A549 (cell line): ENCODE data around the gene CTNND2. TPM values are rescaled to one million over a fixed set of nuclear protein-coding genes. Genes with fewer than 3 reads are reported as not detected.
"Not testable (repeated sequence)": the region's sequence is repeated elsewhere in the genome, so short reads cannot be mapped to it uniquely, and the experiment has no call there.

ENCODE experiments used
- ATAC-seq, 2 experiments: fragments of 200-7000 bp in 1 of 2; fragments of >200 bp in 1 of 2; cut with Nextera tagmentation in 1 of 2; cut with Tn5 transposase in 1 of 2; 3 replicates each; pipeline versions ENCODE4 v1.8.0 to v1.9.1; 2018 to 2020; ENCODE audit warnings: mild to moderate bottlenecking in 1 of 2, moderate library complexity in 1 of 2
- CTCF ChIA-PET: fragments of 300-600 bp; sonication (Branson Sonifier 250); formaldehyde crosslinking; extraction: SDS; loops from one replicate; lab custom pipeline; 2021; ENCODE audit warnings: antibody characterized with exemption, inconsistent platforms; lab: Yijun Ruan, JAX
- POLR2A ChIA-PET: fragments of 350-600 bp; formaldehyde crosslinking; extraction: SDS; loops from one replicate; lab custom pipeline; 2021; ENCODE audit warnings: antibody characterized with exemption, inconsistent platforms; lab: Yijun Ruan, JAX
- DNase-seq, 2 experiments: peaks; one replicate each; pipeline versions ENCODE4 v3.0.0 to v3.0.0-alpha.2; 2011 to 2016; ENCODE audit warnings: low read depth in 1 of 2, low spot score in 1 of 2
- FAIRE-seq: peaks from 2 replicates; lab custom pipeline; 2011; peaks lifted over from hg19 to GRCh38; lab: Jason Lieb, UNC
- H3K27ac ChIP-seq, 2 experiments: fragments of >200 bp; sonication (Bioruptor Twin); formaldehyde crosslinking; 3 replicates each; pipeline ENCODE4 v1.5.1; 2016 to 2017
- H3K4me1 ChIP-seq: fragments of >200 bp; sonication (Bioruptor Twin); formaldehyde crosslinking; 3 replicates; pipeline ENCODE4 v1.6.1; 2016
- H3K4me2 ChIP-seq: fragments of >200 bp; sonication (Bioruptor Twin); formaldehyde crosslinking; 3 replicates; pipeline ENCODE4 v1.6.1; 2016
- H3K4me3 ChIP-seq: fragments of >200 bp; sonication (Bioruptor Twin); formaldehyde crosslinking; 3 replicates; pipeline ENCODE4 v1.5.1; 2016
- H3K9me3 ChIP-seq: fragments of >200 bp; sonication (Bioruptor Twin); formaldehyde crosslinking; 3 replicates; pipeline ENCODE4 v1.6.1; 2016
- BCL3 ChIP-seq: fragments of >200 bp; sonication (Bioruptor Twin); formaldehyde crosslinking; IDR thresholded peaks from 3 replicates; pipeline ENCODE4 v1.6.1; 2016
- BHLHE40 ChIP-seq: IDR thresholded peaks from 2 replicates; pipeline ENCODE4 v1.6.1; 2012; ENCODE audit warnings: low read depth, low read length, inconsistent platforms
- CBX2 ChIP-seq: fragments of 200-600 bp; sonication (generic); IDR thresholded peaks from 2 replicates; pipeline ENCODE4 v1.6.1; 2016; ENCODE audit warnings: low read depth, mild to moderate bottlenecking, borderline replicate concordance
- CEBPB ChIP-seq, 2 experiments: fragments of >200 bp in 1 of 2; sonication (Bioruptor Twin) in 1 of 2; formaldehyde crosslinking in 1 of 2; IDR thresholded peaks; 2 replicates each; pipeline ENCODE4 v1.6.1; 2012 to 2016
- ELK1 ChIP-seq: fragments of 150-350 bp; IDR thresholded peaks from 2 replicates; pipeline ENCODE4 v1.6.1; 2014; ENCODE audit warnings: low read depth, mild to moderate bottlenecking, low read length
- ESRRA ChIP-seq: fragments of 150-350 bp; IDR thresholded peaks from 2 replicates; pipeline ENCODE4 v1.6.1; 2014; ENCODE audit warnings: mild to moderate bottlenecking, low read length, borderline replicate concordance
- FOSB ChIP-seq: fragments of 250-450 bp; sonication (Bioruptor Pico); IDR thresholded peaks from 2 replicates; pipeline ENCODE4 v1.5.0; 2020; ENCODE audit warnings: mild to moderate bottlenecking, moderate library complexity
- FOSL2 ChIP-seq, 2 experiments: fragments of 450-650 bp in 1 of 2; fragments of >200 bp in 1 of 2; sonication (Bioruptor Twin) in 1 of 2; formaldehyde crosslinking; IDR thresholded peaks; 2 replicates each; pipeline versions ENCODE4 v1.5.0 to v1.6.1; 2016 to 2020; ENCODE audit warnings: mild to moderate bottlenecking in 1 of 2, moderate library complexity in 1 of 2
- HMGXB4 ChIP-seq: fragments of 250-450 bp; sonication (Bioruptor Pico); IDR thresholded peaks from 2 replicates; pipeline ENCODE4 v1.5.0; 2021; ENCODE audit warnings: mild to moderate bottlenecking, moderate library complexity, borderline replicate concordance
- HOXB5 ChIP-seq: fragments of 250-450 bp; sonication (Bioruptor Pico); IDR thresholded peaks from 2 replicates; pipeline ENCODE4 v1.5.0; 2020; ENCODE audit warnings: mild to moderate bottlenecking, moderate library complexity
- JUNB ChIP-seq: fragments of >200 bp; sonication (Bioruptor Twin); formaldehyde crosslinking; IDR thresholded peaks from 2 replicates; pipeline ENCODE4 v1.6.1; 2016
- MAZ ChIP-seq: fragments of 150-350 bp; IDR thresholded peaks from 2 replicates; pipeline ENCODE4 v1.6.1; 2014; ENCODE audit warnings: antibody characterized with exemption, low read depth, low read length, borderline replicate concordance
- MYC ChIP-seq: IDR thresholded peaks from 2 replicates; pipeline ENCODE4 v1.6.1; 2012; ENCODE audit warnings: mild to moderate bottlenecking, inconsistent platforms, low read length, improper control_type of control experiment, borderline replicate concordance
- NR3C1 ChIP-seq: fragments of >200 bp; sonication (Bioruptor Twin); formaldehyde crosslinking; IDR thresholded peaks from 3 replicates; pipeline ENCODE4 v1.6.1; 2017
- PBX3 ChIP-seq: IDR thresholded peaks from 2 replicates; pipeline ENCODE4 v1.6.1; 2012
- PHF8 ChIP-seq: fragments of 200-600 bp; sonication (generic); IDR thresholded peaks from 2 replicates; pipeline ENCODE4 v1.6.1; 2016; ENCODE audit warnings: low read depth, mild to moderate bottlenecking, antibody characterized with exemption, moderate library complexity, borderline replicate concordance
- POLR2A ChIP-seq: IDR thresholded peaks from 2 replicates; pipeline ENCODE4 v1.6.1; 2012; ENCODE audit warnings: mild to moderate bottlenecking, low read length
- SMC3 ChIP-seq: fragments of >200 bp; sonication (Bioruptor Twin); formaldehyde crosslinking; IDR thresholded peaks from 3 replicates; pipeline ENCODE4 v1.6.1; 2018; ENCODE audit warnings: inconsistent platforms
- ZFP36 ChIP-seq: fragments of 450-650 bp; IDR thresholded peaks from 2 replicates; pipeline ENCODE4 v1.6.1; 2014; ENCODE audit warnings: borderline replicate concordance; ENCODE audit not compliant: partially characterized antibody
- ZSCAN20 ChIP-seq: fragments of 250-450 bp; sonication (Bioruptor Pico); IDR thresholded peaks from 2 replicates; pipeline ENCODE4 v1.8.0; 2022; ENCODE audit warnings: mild to moderate bottlenecking, moderate library complexity
- WGBS: methylation state at CpG from one replicate; pipeline ENCODE4 v1.1.6; 2017; ENCODE audit errors: missing lambda C conversion rate; 5-methylcytosine and 5-hydroxymethylcytosine counted together
- polyA plus RNA-seq, 4 experiments: library from polyadenylated mRNA; depleted of rRNA in 3 of 4; stranded (reverse); fragments of >200 nt; fragmentation: RNase III in 1 of 4; extraction: RNeasy Plus Mini Kit Qiagen cat#74134 plus additional on column Dnase treatment in 1 of 4; gene quantifications; 2 replicates in 3 of 4; 3 replicates in 1 of 4; pipeline ENCODE4 v1.2.3, GENCODE V29; 2011 to 2017
- TF ChIP-seq, protein P1 (sequence below): fragments of 450-650 bp; IDR thresholded peaks from 2 replicates; pipeline ENCODE4 v1.6.1; 2014; ENCODE audit warnings: antibody characterized with exemption

Gene CTNND2
- polyA plus RNA-seq, 2 of the 4 experiments (the other 2 are of a cell fraction): not detected

DNA sequence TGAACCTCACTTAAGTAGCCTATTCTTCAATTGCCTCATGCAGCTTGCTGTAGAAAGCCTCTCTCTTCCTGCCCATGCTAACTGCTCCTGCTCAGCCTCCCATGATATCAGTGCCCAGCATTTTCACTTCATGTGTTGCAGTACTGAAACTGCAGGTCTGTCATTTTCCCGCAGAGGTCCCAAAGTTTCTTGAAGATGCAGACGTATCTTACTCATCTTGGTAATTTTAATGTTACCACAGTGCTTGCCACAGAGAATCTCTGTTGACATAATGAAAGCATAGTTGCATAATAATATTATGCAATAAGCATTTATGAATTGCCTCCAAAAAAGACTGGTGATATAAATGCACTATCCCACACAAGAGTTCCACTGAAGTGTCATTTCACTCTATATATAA, 582.1 kb downstream of the CTNND2 start:
- ChIA-PET CTCF (interaction anchor here (1.0 kb wide), 1 partner anchor 10 kb away, joined by 3 read pairs; no protein-coding TSS in a partner anchor), POLR2A (no interaction called here)
- no peak for ATAC-seq
- Histone ChIP-seq H3K4me1 (no peaks in the 10 kb centered on the region), H3K4me2 (no peak overlapping the region), H3K9me3 (no peaks in the 10 kb centered on the region), H3K27ac (no peak overlapping the region), H3K4me3 (no peak overlapping the region)
- FAIRE-seq: no peak
- 26% methylated on average over 2 of the region's 2 CpGs for WGBS
- DNase-seq: no peak
- TF ChIP-seq CEBPB (IDR thresholded peaks at IDR 0.05): peak; percentile 13 to 44; a peak in 1 of 4 replicates
- no peak for TF ChIP-seq ESRRA

DNA sequence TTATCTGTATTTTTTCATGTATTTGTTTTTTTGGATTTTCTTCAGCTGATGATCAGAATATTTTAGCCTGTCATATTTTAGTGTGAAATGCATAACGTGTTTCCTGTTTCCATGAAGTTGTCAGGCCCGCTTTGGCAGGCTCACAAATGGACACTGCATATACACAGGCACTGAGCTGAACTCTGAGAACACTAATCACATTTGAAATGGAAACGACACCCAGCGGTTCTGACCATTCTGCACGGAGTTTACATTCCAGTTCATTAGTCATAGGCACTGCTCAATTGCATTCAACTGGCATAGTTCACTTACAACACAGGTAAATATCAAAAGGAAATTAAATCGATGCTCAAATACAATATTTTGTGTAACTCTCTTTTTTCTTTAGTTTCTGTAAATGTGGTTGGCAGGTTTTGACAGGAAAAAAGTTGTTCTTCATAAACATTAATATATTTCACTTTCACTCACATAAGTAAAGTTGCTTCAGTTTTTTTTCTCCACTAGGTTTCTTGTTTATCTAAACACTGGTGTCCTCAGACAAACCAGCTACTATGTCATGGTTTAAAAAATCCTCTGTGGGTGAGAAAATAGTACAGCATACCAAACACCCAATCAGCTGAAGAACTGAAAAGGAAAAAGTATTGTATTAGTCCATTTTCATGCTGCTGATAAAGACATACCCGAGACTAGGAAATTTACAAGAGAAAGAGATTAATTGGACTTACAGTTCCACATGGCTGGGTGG, 584.2 kb downstream of the CTNND2 start:
- ChIA-PET POLR2A (no interaction called here), CTCF (no interaction called here)
- H3K9me3 ChIP-seq: no peaks in the 10 kb centered on the region
- no peak overlapping the region for H3K4me3 ChIP-seq
- ATAC-seq (peak in 1 of 2 experiments; percentile 71; a peak in 2 of 6 replicates), DNase-seq (no peak), FAIRE-seq (no peak)
- 3% methylated on average over 7 of the region's 7 CpGs for WGBS
- H3K4me2 ChIP-seq: no peak overlapping the region
- TF ChIP-seq BCL3 (no peak), ZSCAN20 (CRISPR knock-in tag) (no peak), ZFP36 (no peak), BHLHE40 (no peak), HMGXB4 (CRISPR knock-in tag) (no peak), CBX2 (no peak), PHF8 (no peak), HOXB5 (no peak), SMC3 (no peak)
- TF ChIP-seq, protein P1, sequence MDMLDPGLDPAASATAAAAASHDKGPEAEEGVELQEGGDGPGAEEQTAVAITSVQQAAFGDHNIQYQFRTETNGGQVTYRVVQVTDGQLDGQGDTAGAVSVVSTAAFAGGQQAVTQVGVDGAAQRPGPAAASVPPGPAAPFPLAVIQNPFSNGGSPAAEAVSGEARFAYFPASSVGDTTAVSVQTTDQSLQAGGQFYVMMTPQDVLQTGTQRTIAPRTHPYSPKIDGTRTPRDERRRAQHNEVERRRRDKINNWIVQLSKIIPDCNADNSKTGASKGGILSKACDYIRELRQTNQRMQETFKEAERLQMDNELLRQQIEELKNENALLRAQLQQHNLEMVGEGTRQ: no peak
- H3K27ac ChIP-seq: no peak overlapping the region
- no peaks in the 10 kb centered on the region for H3K4me1 ChIP-seq

- H3K4me2 ChIP-seq, CTCF ChIA-PET, FAIRE-seq, ATAC-seq, POLR2A ChIA-PET, DNase-seq, H3K4me1 ChIP-seq, H3K27ac ChIP-seq, H3K9me3 ChIP-seq, H3K4me3 ChIP-seq: not testable (repeated sequence)
- WGBS: 18% methylated on average over 7 of the region's 7 CpGs
These were observed 590.6 kb downstream of the CTNND2 start for GRCh38 chr5:11313694-11314093.

- H3K4me1 ChIP-seq: no peaks in the 10 kb centered on the region
- POLR2A ChIA-PET: no interaction called here
- 32% methylated on average over 3 of the region's 3 CpGs for WGBS
- ATAC-seq: no peak
- DNase-seq: no peak
- H3K9me3 ChIP-seq: no peaks in the 10 kb centered on the region
- no peak for FAIRE-seq
- CTCF ChIA-PET: interaction anchor here (1.2 kb wide), 1 partner anchor 11 kb away, joined by 4 read pairs; no protein-coding TSS in a partner anchor
- no peak overlapping the region for H3K4me3 ChIP-seq
- H3K4me2 ChIP-seq: no peak overlapping the region
- no peak overlapping the region for H3K27ac ChIP-seq
- no peak for TF ChIP-seq ZSCAN20 (CRISPR knock-in tag)
- TF ChIP-seq MYC: no peak
- TF ChIP-seq ESRRA: no peak
- no peak for TF ChIP-seq PBX3
- TF ChIP-seq JUNB: no peak
- TF ChIP-seq FOSL2 (IDR thresholded peaks at IDR 0.05): no peak
- no peak for TF ChIP-seq FOSL2 (CRISPR knock-in tag; IDR thresholded peaks at IDR 0.05)
- TF ChIP-seq POLR2A: no peak
- TF ChIP-seq NR3C1: no peak
- TF ChIP-seq HOXB5: no peak
- TF ChIP-seq FOSB (CRISPR knock-in tag): no peak
- TF ChIP-seq ELK1: no peak
- no peak for TF ChIP-seq MAZ
These were observed 592.5 kb downstream of the CTNND2 start for GRCh38 chr5:11311731-11312130.
